T follicular helper cell (primary cell): ENCODE results near the gene CCNA2.

Experiments
- DNase-seq: peaks from one replicate; pipeline ENCODE4 v3.0.0-alpha.2; 2020; ENCODE audit warnings: low read depth
- total RNA-seq, 2 experiments: gene quantifications; one replicate each; lab custom pipeline; 2026; lab: John Stamatoyannopoulos, UW

Gene CCNA2
- total RNA-seq = 0.83 to 1.7 reads per million in 2 experiments

GRCh38 chr4:121823505-121824170, at the start of gene CCNA2:
Gene CCNA2, minus strand, starts transcription at chr4:121823883. Its CDS starts 255 bp downstream, at chr4:121823628.
- DNase-seq = peak; percentile 92

- peak; percentile 92 for DNase-seq
Measured at GRCh38 chr4:121869841-121870822, 46.4 kb upstream of the CCNA2 start, which contains the start of gene BBS7. Gene BBS7, minus strand, starts transcription at chr4:121870474. Its CDS starts 161 bp downstream, at chr4:121870313.

GRCh38 chr4:121863799-121864198, 40.1 kb upstream of the CCNA2 start:
- DNase-seq = no peak

GRCh38 chr4:121861426-121861825, 37.7 kb upstream of the CCNA2 start:
- no peak for DNase-seq

- DNase-seq = no peak
Measured at GRCh38 chr4:121860121-121860520, 36.4 kb upstream of the CCNA2 start.

GRCh38 chr4:121851354-121851753, 27.7 kb upstream of the CCNA2 start:
- no peak for DNase-seq

GRCh38 chr4:121846662-121847061, 23.0 kb upstream of the CCNA2 start:
- DNase-seq = no peak

- no peak for DNase-seq
Measured at GRCh38 chr4:121842862-121843261, 19.2 kb upstream of the CCNA2 start.

- no peak for DNase-seq
Measured at GRCh38 chr4:121838136-121838535, 14.5 kb upstream of the CCNA2 start.

- DNase-seq = no peak
Measured at GRCh38 chr4:121829511-121829910, 5.8 kb upstream of the CCNA2 start.

GRCh38 chr4:121827853-121828252, 4.2 kb upstream of the CCNA2 start:
- DNase-seq = no peak

- DNase-seq = no peak
Measured at GRCh38 chr4:121824950-121825349, 1.3 kb upstream of the CCNA2 start.

GRCh38 chr4:121824171-121824527, 466 bp upstream of the CCNA2 start:
- DNase-seq = no peak

GRCh38 chr4:121822796-121823504, 733 bp downstream of the CCNA2 start:
- no peak for DNase-seq

- DNase-seq = no peak
Measured at GRCh38 chr4:121822047-121822446, 1.6 kb downstream of the CCNA2 start.

GRCh38 chr4:121819216-121819965, 4.3 kb downstream of the CCNA2 start:
- DNase-seq = no peak

- DNase-seq = no peak
Measured at GRCh38 chr4:121818215-121818614, 5.5 kb downstream of the CCNA2 start.

GRCh38 chr4:121817701-121818100, 6.0 kb downstream of the CCNA2 start:
- DNase-seq = no peak

GRCh38 chr4:121817006-121817405, 6.7 kb downstream of the CCNA2 start:
- DNase-seq = no peak

- DNase-seq = no peak
Measured at GRCh38 chr4:121814756-121815155, 8.9 kb downstream of the CCNA2 start.

- DNase-seq = no peak
Measured at GRCh38 chr4:121811122-121811521, 12.6 kb downstream of the CCNA2 start.

- no peak for DNase-seq
Measured at GRCh38 chr4:121806411-121806810, 17.3 kb downstream of the CCNA2 start.
